ENCODE data around the gene NDOR1. TPM values are rescaled to one million over a fixed set of nuclear protein-coding genes. Genes with fewer than 3 reads are reported as not detected.
A peak's percentile ranks its signal among the peaks of the same experiment; 100 is the strongest.

Gene NDOR1
- polyA plus RNA-seq, 3 donors = 4.4 to 26.9 (median 5.2) TPM

GRCh38 chr9:137178939-137179630, 26.4 kb upstream of the NDOR1 start:
- Histone ChIP-seq H3K79me2 (ENCODE audit: insufficient read depth, low read length) (no peaks in the 10 kb centered on the region), H3K27ac (ENCODE audit: low read depth in 1 of 2, low read length in 2 of 2) (no peak overlapping the region), H3K9me3 (replicated peaks in 1 of 2; ENCODE audit: control insufficient read depth in 1 of 2, insufficient read depth in 1 of 2, low read length in 2 of 2) (no peaks in the 10 kb centered on the region), H3K4me1 (ENCODE audit: control insufficient read depth in 1 of 2, insufficient read depth in 2 of 2, low read length in 2 of 2) (no peaks in the 10 kb centered on the region), H3K36me3 (replicated peaks in 1 of 2; ENCODE audit: control insufficient read depth in 1 of 2, insufficient read depth in 2 of 2, low read length in 2 of 2) (peaks cover 65 to 69% of the 10 kb centered on the region in 2 donors), H3K4me3 (replicated peaks in 1 of 3; ENCODE audit: low read depth in 2 of 3, low read length in 3 of 3) (no peak overlapping the region), H2AFZ (ENCODE audit: insufficient read depth, low read depth, low read length, poor library complexity, severe bottlenecking) (no peak overlapping the region), H3K27me3 (ENCODE audit: control insufficient read depth in 2 of 2, insufficient read depth in 2 of 2, low read length in 2 of 2) (peaks cover 0 to 4% of the 10 kb centered on the region in 2 donors), H3K4me2 (replicated peaks; ENCODE audit: extremely low read depth, low read length, poor library complexity, severe bottlenecking) (no peak overlapping the region), H4K20me1 (ENCODE audit: insufficient read depth, low read length) (no peaks in the 10 kb centered on the region), H3K9ac (ENCODE audit: insufficient read depth, low read length, poor library complexity, severe bottlenecking) (no peak overlapping the region)
- H3K4me3 Mint-ChIP-seq = no peak overlapping the region
- no peaks in the 10 kb centered on the region for H3K4me1 Mint-ChIP-seq
- peaks cover 48 to 63% of the 10 kb centered on the region in 2 donors for H3K36me3 Mint-ChIP-seq
- DNase-seq = no peak
- 95% methylated on average over 14 of the region's 19 CpGs for WGBS (ENCODE audit: insufficient coverage)
- H3K27ac Mint-ChIP-seq = peak overlapping the region in 3 of 7 donors; percentile 24 to 53 (median 44)
- H3K27me3 Mint-ChIP-seq (ENCODE audit: low read depth in 3 of 3) = peaks cover 1 to 8% (median 8%) of the 10 kb centered on the region in 3 donors
- TF ChIP-seq CTCF (IDR thresholded peaks at IDR 0.05) = no peak
- no peaks in the 10 kb centered on the region for H3K9me3 Mint-ChIP-seq
- intact Hi-C loops (cut with micrococcal nuclease) = no loop called here

GRCh38 chr9:137179761-137180160, 25.7 kb upstream of the NDOR1 start:
- no peak overlapping the region for H2AFZ ChIP-seq (ENCODE audit: insufficient read depth, low read depth, low read length, poor library complexity, severe bottlenecking)
- no peaks in the 10 kb centered on the region for H3K4me1 Mint-ChIP-seq
- DNase-seq = no peak
- H3K79me2 ChIP-seq (ENCODE audit: insufficient read depth, low read length) = no peaks in the 10 kb centered on the region
- no peak overlapping the region for H3K27ac Mint-ChIP-seq
- peaks cover 54 to 70% of the 10 kb centered on the region in 2 donors for H3K36me3 Mint-ChIP-seq
- no peaks in the 10 kb centered on the region for H3K4me1 ChIP-seq (ENCODE audit: control insufficient read depth in 1 of 2, insufficient read depth in 2 of 2, low read length in 2 of 2)
- no peak overlapping the region for H3K4me2 ChIP-seq (replicated peaks; ENCODE audit: extremely low read depth, low read length, poor library complexity, severe bottlenecking)
- H4K20me1 ChIP-seq (ENCODE audit: insufficient read depth, low read length) = no peaks in the 10 kb centered on the region
- no peak overlapping the region for H3K4me3 ChIP-seq (replicated peaks in 1 of 3; ENCODE audit: low read depth in 2 of 3, low read length in 3 of 3)
- TF ChIP-seq CTCF (IDR thresholded peaks at IDR 0.05) = no peak
- no peak overlapping the region for H3K4me3 Mint-ChIP-seq
- H3K27me3 Mint-ChIP-seq (ENCODE audit: low read depth in 3 of 3) = peaks cover 1 to 7% (median 4%) of the 10 kb centered on the region in 3 donors
- H3K27me3 ChIP-seq (ENCODE audit: control insufficient read depth in 2 of 2, insufficient read depth in 2 of 2, low read length in 2 of 2) = peaks cover 0 to 4% of the 10 kb centered on the region in 2 donors
- no peaks in the 10 kb centered on the region for H3K9me3 ChIP-seq (replicated peaks in 1 of 2; ENCODE audit: control insufficient read depth in 1 of 2, insufficient read depth in 1 of 2, low read length in 2 of 2)
- no peaks in the 10 kb centered on the region for H3K9me3 Mint-ChIP-seq
- 98% methylated on average over 12 of the region's 17 CpGs for WGBS (ENCODE audit: insufficient coverage)
- H3K27ac ChIP-seq (ENCODE audit: low read depth in 1 of 2, low read length in 2 of 2) = no peak overlapping the region
- intact Hi-C loops (cut with micrococcal nuclease) = loop anchor here in 1 of 2 donors (5.0 kb wide), 1 partner anchor 62 kb away; no protein-coding TSS in a partner anchor
- peaks cover 71 to 76% of the 10 kb centered on the region in 2 donors for H3K36me3 ChIP-seq (replicated peaks in 1 of 2; ENCODE audit: control insufficient read depth in 1 of 2, insufficient read depth in 2 of 2, low read length in 2 of 2)
- H3K9ac ChIP-seq (ENCODE audit: insufficient read depth, low read length, poor library complexity, severe bottlenecking) = no peak overlapping the region

Data from CD14-positive monocyte (primary cell).